HTERT RPE-1 (cell line): ENCODE results near the gene BORCS8.
"Not testable (repeated sequence)": the region's sequence is repeated elsewhere in the genome, so short reads cannot be mapped to it uniquely, and the experiment has no call there.

Source experiments
- in situ Hi-C: fragments of 300-500 bp; cut with MboI; formaldehyde crosslinking; loops from 4 replicates; pipeline ENCODE4 v1.14.3; 2020; ENCODE audit warnings: low sequenced_read_pairs

The BORCS8 gene

DNA sequence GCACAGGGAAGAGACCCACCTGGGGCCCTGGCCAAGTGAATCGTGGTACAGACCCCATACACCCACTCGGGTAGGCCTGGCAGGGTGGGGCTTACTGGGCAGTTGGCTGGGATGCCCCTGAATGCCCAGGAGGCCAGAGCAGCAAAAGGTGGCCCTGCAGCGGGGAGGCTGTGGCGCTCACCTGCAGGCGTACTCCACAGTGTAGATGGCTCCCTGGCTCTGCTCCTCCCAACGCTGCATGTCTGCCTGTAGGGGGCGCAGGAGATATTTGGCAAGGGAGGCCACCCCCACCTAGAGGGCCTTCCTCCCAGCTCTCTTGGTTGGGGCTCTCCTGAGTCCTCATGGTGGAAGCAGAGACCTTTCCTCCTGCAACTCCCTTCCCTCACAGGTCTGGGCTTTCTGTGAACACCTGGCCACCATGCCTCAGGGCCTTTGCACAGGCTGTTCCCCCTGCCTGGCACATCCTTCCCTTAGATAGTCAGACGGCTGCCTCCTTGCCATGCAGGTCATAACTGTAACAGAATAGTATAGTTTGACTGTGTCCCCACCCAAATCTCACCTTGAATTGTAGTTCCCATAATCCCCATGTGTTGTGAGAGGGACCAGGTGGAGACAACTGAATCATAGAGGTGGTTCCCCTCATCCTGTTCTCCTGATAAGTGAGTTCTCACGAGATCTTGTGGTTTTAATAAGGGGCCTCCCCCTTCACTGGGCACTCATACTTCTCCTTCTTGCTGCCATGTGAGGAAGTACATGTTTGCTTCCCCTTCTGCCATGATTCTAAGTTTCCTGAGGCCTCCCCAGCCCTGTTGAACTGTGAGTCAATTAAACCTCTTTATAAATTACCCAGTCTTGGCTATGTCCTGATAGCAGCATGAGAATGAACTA is 5.9 kb downstream of the BORCS8 start:
- in situ Hi-C loops: no loop called here

DNA sequence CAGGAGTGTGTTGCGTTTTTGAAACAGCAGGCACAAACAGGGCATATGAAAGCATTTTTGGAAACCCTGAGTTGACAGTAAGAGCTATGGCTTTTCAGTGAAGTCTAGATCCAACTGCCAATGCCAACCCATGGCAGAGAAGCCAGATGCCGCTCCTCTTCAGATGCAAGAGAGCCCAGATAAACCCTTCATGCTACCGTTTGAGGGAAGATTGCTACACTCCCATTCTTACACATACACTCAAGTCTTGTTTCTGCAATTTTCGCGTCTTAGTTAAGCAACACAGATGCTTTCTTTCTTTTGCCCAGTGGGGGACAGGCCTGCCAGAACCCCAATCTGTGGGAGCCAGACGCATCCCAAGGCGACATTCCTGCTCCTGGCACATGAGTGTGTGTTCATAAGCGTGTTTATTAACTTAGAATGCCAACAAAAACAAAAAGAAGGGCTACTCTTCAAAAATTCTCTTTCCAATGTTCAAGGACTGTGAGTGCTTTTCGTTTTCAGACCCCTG is 10.4 kb downstream of the BORCS8 start:
- in situ Hi-C loops: no loop called here

DNA sequence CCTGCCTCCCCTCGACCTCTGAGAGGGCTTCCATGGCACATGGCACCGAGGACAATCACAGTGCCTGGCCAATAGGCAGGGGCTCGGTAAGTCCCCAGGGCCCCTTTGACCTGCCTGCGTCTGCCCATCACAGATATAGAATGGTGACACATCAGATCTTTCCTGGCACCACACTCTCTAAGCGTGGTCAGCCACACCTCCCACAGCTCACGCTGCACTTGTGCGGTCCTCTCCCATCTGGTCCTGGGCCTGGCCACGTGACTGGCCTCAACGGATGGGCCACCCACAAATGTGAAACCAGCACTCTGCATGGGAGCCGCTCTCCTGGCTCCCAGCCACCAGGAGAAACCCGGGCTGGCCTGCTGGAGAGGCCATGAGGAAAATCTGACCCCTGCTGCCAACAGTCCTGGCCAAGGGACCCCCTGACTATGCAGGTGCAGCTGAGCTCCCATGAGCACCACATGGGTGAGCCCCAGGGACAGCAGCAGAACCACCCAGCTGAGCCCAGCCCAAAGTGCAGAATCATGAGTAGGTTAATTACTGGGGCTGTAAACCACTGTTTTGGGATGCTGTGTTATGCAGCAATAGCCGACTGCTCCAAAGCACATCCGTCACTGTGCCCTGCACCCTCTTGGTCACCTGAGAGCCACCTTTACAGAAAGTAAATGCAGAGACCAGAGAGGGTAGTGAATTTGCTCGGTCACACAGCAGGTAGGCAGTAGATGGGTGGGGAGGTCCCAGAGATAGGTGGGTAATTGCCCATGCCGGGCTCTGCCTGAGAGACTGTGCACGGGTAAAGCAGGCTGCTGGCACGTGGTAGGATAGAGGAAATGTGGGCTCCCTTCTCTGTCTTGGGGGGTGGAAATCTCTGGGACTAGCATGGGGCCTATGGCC is 12.2 kb downstream of the BORCS8 start:
- in situ Hi-C loops: no loop called here

DNA sequence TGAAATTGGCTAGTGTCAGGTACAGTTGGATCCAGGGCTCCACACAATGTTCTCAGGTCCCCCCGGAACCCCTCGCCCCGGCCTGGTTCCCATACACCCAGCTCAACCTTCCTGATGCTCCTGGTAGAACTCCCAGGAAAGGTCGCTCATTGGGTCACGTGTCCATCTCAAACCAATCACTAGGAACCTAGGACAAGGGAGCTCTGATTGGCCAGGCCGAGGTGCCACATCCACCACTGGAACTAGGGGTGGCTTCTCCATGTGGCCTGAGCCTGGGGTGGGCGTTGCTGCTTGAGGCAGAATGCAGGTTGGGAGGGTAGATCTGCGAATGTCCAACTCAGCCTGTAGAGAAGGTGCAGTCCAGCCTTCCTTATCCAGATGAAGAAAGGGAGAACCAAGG is 15.0 kb downstream of the BORCS8 start:
- in situ Hi-C loops: no loop called here

DNA sequence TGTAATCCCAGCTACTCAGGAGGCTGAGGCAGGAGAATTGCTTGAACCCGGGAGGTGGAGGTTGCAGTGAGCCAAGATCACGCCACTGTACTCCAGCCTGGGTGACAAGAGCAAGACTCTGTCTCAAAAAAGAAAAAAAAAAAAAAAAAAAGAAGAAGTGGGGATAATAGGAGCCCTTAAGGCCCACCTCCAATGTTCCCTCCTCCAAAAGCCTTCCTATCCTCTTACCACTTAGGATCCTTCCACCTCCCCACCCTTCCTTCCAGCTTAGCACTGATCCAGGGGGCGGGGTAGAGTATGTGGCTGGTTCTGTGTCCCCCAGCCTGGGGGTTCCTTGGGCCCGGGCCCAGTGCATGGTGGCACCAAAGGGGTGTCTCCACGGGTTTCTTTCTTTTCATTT is 18.7 kb downstream of the BORCS8 start:
- in situ Hi-C loops: not testable (repeated sequence)

DNA sequence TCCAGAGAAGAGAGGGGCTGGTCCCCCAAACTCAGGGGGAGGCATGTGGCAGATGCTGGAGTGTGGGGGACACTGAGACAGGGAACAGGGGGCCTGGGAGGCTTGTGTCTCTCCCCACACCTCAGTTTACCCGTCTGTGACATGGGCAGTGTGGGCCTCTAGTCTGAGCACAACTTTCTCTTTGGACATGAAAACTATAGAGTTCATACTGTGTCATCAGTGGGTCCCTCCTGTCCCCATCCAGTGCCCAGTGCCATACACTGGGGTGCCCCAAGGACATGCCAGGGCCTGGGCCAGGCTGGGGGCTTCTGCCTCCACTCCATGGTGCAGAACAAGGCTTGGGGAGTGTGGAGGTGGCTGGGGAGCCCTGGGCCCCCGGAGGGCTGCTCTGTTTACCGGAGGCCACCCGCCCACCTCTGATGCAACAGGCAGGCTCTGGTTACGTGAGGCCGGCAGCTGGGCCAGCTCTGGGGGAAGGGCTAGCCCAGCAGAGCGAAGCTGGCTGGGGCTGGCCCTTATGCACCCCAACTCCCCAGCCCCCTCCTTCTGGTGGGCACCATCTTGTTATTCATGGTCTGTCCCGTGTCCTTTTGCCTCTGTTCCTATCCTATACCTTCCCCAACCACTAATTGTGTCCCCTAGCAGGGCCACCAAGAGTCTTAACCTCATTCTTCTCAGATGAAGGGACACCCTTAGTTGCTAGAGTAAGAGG is 20.0 kb downstream of the BORCS8 start:
- in situ Hi-C loops: no loop called here

DNA sequence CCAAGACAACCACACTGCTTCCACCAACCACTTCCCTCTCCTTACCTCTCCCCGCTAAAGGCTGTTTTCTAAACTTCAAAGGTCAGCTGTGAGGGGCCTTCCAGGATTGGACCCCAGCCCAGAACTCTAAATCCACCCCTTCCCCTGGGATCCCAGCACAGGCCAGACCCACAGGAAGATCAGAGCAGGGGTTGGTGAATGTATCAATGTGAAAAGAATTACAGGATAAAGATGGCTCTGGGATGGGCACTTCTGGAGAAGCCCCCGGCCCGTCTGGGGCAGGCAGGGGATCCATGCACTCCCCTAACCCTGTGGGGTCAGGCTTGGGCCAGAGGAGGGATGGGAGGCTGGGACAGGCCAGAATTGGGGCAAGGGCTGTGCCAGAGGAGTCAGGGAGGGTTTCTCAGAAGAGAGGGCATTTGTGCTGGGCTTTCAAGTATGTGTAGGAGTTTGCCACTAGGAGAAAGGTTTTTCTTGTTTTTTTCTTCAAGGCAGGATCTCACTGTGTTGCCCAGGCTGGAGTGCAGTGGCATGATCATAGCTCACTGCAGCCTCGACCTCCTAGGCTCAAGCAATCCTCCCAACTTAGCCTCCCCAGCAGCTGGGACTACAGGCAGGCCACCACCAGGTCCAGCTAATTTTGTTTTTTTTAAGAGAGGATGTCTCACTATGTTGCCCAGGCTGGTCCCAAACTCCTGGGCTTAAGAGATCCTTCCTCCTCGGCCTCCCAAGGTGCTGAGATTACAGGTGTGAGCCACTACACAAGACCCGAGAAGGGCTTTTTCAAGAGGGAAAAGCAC is 20.9 kb downstream of the BORCS8 start:
- in situ Hi-C loops: no loop called here

DNA sequence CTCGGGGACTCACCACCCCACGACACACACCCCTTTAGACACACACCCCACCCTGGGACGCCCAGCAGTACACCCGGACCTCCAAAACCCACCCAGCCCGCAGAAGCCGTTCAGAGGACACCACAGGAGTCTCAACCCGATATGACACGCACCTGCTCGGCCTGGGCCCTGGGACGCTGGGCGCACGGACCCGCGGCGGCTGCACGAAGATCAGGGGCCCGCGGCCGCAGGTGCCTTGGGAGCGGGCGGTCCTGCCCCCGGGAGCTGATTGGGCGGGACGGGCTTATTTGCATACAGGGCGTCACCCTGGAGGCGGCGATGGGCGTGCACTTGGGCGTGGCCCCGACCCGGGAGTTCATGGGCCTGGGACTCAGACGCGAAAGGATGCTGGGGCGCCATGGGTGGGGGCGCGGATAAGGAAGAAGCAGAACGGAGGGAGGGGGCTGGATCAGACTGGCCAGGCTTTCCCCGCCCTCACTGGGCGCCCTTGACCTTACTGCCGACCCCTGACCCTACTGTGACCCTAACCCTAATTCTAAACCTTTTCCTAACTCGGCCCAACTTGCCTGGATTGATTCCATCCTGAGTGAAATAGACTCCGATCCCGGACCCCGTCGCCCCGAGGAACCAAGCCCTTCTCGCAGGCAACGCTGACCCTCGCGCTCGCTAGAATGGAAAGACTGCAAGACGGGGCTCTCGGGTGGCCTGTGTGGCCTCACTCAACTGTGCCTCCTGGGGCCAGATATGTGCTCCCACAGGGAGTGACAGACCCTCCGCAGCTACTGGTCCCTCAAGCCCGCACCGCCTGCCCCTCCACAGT is 21.7 kb downstream of the BORCS8 start, which contains the start of gene MEF2B:
Gene MEF2B (minus strand): TSS at position 211 of the 820 bp plus-strand sequence. CDS start 19,528 bp downstream, outside the sequence.
- in situ Hi-C loops: no loop called here

DNA sequence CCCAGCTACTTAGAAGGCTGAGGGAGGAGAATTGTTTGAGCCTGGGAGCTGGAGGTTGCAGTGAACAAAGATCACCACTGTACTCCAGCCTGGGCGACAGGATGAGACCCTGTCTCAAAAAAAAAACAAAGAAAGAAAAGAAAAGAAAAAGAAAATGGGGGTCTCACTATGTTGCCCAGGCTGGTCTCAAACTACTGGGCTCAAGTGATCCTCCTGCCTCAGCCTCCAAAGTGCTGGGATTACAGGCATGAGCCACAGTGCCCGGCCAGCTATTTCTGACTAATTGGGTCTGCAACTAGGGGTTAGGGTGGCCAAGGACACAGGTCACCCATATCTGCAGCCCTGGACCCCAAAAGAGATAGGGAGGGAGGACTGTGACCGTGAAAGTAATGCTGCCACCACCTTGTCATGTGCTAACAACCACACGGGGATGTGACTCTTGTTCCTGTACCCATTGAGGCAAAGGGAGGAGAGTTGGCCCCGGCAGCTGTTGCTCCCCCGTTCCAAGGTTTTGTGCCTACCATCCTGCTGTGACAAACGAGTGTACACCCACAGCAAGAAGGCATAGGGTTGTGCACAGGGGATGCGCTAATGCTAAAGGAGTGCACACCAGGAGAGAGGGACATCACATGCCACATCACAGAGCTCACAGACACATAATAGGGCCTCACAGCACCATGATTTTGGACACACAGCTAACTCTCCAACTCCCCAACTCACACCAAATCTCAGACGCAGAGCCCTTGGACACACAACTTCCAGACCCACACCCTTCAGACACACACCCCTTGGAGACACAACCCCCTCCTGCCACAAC is 22.5 kb downstream of the BORCS8 start:
- in situ Hi-C loops: no loop called here

DNA sequence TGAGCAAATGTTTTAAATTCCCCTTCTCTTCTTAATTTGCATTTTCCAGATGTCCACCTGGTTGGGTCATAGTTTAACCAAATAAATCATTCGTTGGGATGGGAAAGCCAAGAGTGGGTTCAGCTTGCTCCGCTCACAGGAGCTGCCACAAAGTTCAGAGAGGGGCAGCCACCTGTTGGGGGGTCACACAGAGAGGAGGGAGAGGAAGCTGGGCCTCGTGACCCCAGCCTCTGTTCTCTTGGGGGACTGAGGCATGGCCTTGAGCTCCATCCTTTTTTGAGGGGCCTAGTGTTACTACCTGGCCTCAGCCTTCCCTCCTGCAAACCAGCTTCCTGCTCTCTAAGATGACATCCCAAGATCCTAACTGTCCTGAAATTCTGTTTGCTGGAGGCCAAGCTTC is 24.3 kb downstream of the BORCS8 start:
- in situ Hi-C loops: no loop called here

DNA sequence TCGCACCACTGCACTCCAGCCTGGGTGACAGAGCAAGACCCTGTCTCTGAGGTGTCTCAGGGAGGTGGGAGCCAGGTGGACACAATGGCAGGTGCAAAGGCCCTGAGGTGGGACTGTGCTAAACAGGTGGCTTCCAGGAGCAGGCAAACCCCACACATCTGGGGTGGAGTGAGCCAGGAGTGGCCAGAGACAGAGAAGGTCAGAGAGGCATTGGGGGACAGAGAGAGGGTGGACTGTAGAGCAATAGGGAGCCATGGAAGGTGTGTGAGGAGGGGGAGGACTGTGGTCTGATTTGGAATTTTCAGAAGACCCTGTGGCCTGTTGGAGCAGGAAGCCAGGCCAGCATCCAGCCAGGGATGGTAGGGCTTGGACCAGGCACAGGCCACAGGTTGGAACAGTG is 26.6 kb downstream of the BORCS8 start:
- in situ Hi-C loops: no loop called here

DNA sequence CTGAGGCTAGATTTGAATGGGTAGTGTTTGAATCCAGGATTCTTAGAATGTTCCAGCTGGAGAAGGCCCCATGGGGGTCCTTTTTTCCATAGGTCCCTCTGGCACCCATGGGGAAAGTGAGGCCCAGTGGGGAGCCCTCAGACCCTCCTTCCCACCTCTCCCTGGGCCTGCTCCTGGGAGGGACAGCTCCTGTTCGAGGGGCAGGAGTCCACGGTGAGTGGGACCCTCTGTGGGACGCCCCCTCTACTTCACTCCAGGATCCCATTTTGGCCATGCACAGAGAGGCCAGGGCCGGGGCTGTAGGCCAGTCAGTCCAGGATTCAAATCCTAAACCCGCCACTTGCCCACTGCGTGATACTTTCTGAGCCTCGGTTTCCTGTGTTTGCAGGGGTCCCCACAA is 29.5 kb downstream of the BORCS8 start:
- in situ Hi-C loops: no loop called here

DNA sequence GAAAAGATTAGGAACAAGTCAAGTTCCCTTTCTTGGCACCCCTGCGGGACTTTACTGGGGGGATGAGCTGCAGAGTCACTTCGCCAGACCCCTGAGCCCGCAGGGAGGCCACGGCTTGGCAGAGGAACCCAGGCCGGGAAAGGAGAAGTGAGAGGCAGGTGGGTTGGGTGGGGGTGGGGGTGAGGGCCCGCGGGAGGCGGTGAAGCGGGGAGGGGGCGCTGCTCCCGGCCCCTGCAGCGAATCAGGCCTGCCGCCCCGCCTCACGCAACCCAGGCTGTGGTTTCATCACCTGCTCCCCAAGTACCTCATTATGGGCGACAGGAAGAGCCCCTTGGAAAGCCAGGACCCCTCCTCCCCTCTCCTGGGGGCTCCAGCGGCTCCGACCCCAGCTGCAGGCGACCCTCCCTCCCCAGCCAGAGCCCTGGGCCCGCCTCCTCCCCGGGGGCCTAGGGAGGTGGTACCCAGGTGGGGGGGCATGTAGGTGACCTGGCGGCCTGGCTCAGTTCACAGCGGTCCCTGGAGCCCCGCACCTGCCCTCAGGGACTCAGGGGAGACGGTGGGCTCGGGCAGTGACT is 31.4 kb downstream of the BORCS8 start:
- in situ Hi-C loops: no loop called here

DNA sequence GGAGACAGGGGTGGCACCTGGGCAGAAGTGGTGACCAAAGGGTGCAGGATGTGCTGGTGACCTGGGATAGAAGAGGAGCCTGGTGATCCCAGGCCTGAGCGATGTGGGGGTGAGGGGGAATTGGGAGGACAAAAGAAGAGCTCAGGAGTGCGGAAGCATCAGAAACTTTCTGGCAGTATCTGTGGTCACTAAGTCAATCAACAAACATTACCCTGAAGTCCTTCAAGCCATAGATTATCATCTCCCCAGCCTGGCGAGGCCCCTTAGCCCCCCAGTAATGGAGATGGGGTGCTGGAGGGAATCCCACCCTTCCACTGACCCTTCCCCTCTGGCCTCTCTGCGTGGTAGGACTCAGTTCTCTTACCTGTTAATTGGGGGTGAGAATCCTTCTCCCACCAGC is 32.4 kb downstream of the BORCS8 start:
- in situ Hi-C loops: no loop called here

DNA sequence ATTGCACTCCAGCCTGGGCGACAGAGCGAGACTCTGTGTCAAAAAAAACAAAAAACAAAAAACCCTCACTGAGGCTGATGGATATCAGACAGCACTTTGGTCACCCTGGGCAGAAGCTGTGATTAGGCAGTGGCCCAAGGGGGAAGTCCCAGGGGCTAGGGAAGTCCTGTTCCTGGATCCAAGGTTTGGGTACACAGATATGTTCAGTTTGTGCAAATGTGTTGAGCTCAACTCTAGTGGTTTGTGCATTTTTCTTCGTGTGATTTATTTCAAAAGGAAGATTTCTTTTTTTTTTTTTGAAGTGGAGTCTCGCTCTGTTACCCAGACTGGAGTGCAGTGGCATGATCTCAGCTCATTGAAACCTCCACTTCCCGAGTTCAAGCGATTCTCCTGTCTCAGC is 34.1 kb downstream of the BORCS8 start:
- in situ Hi-C loops: no loop called here

DNA sequence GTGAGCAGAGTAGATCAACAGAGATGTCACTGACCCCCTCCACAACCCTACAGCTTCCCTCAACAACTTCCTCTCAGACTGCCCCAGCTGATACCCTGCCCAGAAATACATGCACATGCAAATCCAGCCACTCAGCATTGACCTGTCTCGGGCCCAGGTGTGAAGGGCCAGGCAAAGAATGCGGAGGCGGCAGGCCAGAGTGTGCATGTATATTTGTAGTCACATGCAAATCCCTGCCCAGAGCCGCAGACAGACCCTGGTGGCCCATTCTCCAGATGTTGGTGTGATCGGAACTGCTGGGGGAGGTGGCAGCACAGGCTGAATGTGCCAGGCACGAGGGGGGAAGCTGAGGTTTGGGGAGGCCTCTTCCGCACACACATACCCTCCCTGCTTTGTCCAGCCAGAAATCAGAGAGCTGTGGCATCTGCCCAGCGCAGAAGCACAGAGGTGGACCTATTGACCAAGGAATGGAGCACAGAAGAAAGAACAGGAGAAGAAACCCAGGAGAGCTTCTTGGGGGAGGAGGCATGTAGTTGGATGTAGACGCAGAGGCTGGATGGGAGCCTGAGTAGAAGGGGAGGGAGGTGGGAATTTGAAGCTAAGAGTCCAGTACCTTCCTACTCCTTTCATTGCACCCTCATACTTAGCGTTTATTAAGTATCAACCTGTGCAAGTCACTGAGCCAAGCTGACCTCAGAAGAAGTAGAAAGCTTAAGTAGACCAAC is 36.3 kb downstream of the BORCS8 start:
- in situ Hi-C loops: no loop called here

DNA sequence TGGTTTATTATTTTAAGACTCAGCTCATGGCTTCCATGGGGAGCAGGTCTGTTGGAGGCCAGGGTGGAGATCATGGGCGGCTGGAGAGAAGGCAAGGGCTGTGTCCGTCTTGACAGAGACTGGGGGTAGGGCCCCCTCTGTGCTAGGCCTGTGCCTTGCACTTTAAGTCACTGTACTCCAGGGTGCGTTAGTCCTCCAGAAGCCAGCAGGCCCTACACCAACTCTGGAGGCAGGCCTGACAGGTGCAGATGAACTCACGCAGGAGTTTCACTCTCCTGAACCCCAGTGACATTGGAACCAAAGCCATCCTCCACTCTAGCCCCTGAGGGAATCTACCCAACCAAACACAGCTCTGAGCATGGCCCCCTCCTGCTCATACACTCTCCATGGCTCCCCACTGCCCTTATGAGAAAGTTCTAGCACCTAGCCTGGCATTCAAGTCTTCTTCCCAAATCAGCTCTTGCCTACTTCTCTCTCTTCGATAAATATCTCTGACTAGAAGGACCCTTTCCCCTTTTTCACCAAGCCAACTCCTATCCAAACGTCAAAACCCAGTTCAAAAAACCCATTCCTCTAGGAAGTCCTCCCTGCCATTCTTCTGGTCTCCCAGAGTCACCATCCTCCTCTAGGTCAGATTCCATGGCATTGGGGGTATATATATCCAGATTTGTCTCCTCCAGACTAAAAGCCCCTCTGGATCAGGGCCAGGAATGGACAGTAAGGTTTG is 37.0 kb downstream of the BORCS8 start:
- in situ Hi-C loops: no loop called here
